Hematopoietic multipotent progenitor cell treated with erythropoietin and hydrocortisone succinate and interleukin-3 and kit ligand, for 8 days (in vitro differentiated cells): ENCODE data around the gene DUOXA1.
A peak's percentile ranks its signal among the peaks of the same experiment; 100 is the strongest.
"Not testable (repeated sequence)": the region's sequence is repeated elsewhere in the genome, so short reads cannot be mapped to it uniquely, and the experiment has no call there.

ENCODE experiments used
- DNase-seq: peaks from one replicate; pipeline ENCODE4 v3.0.0-alpha.2; 2015

The DUOXA1 gene

DNA sequence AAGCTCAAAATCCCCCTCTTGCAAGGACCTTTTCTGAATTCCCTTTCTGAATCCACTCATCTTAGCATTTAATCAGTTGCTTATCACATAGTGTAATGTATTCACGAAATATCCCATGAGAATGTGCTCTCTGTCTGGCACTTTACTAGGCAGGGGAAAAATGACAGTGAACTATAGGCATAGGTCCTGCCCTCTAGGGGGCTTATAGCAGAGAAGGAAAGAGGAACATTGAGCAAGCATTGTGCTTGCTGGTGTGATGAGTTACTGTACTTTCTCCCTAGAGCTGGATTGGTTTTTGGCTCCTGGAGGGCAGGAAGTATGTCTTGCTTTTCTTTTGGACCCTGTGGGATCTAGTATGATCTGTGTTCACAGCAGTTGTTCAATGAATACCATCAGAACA, 42.2 kb downstream of the DUOXA1 start:
- peak; percentile 6 for DNase-seq

DNA sequence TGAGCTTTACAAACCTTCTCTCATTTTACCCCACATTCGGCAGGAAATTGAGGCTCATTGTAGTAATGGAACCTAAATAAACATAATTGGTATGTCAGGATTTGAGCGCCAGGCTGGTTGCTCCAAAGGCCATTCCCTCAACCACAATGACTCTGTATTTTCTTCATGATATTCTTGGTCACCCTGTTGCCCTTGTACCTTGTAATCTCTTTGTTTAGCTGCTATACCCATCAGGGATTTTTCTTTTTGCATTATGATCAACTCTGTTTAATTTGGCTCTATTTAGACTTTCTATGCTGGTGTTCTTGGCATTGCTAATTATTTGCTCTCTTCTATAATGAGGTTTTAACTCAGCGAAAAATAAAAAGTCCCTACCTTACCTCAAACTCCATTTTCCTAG, 45.5 kb downstream of the DUOXA1 start:
- no peak for DNase-seq

DNA sequence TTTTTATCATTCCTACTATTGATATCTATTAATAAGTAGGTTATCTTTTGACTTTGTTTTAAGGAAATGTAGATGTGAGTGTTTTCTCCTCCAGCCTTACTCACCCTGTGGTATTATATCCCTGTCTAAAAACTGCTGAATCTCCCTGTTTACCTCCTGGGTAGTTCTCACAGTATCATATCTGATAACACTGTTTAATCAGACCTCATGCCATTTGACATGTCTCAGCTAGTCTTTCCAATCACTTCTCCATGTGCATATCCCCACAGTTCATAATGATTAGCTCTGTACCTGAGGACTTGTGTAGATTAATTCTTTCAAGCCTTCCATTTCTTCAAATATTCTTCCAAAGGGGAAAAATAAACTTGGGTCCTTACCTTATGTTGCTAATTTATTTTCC, 46.5 kb downstream of the DUOXA1 start:
- DNase-seq: no peak

DNA sequence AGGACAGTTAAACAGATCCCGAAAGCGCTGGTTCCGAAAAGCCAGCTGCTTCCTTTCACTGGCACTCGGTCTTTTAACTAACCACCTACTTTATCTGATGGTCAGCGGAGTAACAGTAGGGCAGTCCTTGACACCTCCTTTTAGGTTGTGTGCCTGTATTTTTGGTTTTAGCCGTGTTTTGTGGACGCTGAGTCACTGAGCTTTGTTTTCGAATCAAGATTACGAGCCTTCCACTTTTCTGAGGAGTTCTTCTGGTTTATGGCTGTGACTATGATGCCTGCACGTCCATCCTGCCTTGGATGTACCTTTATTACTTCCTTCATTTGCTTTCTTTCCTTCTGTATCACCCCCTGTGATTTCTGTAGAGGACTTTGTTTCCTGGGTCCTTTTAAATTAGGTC, 47.3 kb downstream of the DUOXA1 start:
- DNase-seq: not testable (repeated sequence)

DNA sequence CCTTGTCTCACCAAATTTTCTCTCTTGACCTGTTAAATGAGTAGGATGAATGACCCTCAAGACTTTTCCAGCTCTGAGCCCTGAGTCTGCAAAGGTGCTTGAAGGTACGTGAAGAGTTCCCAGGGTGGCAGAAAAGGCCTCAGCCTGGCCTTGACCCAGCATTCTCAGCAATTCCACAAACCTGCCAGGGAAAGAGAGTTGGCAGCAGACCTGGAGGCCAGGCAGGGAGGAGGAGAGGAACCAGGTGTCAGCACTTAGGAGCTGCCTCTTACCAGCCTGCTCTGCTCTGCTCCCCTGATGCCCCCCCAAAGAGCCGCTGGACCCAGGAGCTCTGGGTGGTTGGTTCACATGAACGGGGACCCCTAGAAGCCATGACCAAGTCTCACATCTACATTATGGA, 49.1 kb downstream of the DUOXA1 start:
- not testable (repeated sequence) for DNase-seq

DNA sequence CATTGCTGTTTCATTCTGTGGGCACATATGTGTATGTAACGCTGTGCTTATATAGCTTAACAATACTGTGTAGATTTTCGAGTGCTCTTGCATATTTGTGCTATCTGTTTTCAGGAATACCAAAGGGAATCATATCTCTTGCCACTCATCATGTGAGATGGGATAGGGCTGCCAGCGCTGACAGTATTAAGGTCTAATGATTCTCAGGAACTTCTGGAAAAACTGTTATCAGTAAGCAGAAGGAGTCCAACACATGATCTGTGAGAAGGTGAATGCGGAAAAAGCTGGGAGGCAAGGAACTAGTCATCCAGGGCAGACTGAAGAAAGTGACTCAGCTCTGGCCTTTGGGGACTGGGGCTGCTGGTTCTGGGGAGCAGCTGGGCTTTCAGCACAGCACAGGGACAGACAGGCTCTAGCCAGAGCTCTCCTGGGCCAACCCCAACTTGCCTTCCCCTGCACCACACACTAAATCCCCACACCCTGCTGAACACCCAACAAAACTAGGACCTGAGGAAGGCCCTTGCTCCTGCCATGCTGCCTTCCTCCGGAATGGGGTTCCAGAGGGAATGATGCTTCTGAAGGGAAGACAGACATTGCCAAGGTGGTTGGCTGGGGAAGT, 49.9 kb downstream of the DUOXA1 start:
- DNase-seq: not testable (repeated sequence)

DNA sequence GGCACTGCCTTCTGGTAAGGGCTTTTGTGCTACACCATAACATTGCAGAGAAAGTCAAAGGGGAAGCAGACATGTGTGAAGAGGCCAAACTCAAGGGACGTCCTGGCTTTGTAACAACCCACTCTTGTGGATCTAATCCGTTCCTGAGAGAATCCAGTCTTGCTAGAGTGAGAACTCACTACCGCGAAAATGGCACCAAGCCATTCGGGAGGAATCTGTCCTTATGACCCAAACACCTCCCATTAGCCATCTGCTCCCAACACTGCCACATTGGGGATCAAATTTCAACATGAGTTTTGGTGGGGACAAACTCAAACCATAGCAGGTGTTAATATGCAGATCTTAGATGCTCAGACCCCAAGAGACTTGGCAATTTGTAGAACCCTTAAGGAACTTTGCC, 50.5 kb downstream of the DUOXA1 start:
- DNase-seq: not testable (repeated sequence)

DNA sequence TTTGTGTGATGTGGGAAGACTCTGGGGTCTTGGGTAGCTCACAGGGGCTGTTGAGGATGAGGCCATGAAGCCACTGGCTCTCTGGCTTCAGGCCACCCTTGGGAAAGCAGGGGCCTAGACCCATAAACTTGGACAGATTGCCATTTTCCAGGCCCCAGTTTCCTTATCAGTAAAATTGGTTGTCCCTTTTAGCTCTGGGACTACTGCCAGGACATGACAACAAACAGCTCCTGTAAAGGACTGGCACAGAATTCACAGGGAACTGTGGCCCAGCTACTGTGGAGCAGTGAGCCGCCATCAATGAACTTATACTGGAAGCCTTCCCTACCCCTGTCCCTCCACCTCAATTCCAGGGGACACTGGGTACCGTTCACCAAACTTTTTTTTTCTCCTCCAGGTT, 52.3 kb downstream of the DUOXA1 start:
- peak; percentile 19 for DNase-seq

DNA sequence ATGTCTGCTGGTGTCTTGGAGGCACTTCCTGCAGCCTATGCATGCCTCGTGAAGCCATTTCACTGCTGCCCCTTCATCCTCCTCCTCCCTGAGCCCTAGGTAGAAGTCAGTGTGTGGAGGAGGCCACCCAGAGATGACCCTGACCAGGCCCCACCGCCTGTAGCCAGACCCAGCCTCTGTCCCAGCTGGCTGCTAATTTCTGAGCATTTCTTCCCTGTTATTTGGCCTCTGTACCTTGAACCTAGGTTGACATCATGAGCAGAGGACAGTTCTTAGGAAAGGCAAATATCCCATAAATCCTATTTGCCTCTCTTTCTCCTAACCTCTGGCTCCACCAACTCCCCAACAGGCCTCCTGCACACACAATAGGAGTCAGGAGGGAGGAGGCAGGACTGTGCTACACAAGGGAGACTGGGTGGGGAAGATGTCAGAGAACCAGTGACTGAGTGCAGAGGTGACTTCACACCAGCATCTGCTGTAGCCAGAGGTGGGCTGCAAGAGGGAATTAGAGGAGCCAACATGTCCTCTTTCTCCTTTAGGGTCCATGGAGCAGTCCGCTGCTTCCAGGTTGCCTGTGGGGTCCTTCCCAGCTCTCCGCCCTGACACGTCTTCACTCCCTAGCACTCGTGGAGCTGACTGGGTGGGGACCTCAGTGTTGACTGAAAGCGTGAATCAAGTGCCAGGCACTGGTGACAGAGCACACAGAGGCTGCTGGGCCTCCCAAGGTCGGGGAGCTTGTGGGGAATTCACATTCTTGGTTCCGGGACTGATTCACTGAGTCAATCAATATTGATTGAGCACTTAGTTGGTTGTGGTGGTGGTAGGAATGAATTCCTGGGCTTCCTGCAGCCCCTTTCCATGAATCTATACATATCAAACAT, 54.0 kb downstream of the DUOXA1 start:
- not testable (repeated sequence) for DNase-seq

DNA sequence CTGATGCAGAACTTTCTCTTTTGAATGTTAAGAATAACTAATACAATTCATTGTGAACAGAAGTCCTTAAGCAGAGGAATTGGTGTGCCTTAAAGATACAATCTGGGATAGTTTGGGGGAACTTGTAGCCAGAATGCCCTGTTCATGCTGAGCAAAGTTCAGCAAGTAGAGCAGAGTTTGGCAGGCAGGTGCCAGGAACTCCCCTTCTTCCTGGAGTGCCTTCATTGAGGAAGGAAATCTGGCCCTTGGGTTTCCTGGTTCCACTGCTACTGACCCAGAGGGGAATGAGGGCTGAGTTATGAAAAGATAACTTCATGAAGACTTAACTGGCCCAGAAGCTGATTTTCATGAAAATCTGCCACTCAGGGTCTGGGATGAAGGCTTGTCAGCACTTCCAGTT, 56.1 kb downstream of the DUOXA1 start:
- not testable (repeated sequence) for DNase-seq

DNA sequence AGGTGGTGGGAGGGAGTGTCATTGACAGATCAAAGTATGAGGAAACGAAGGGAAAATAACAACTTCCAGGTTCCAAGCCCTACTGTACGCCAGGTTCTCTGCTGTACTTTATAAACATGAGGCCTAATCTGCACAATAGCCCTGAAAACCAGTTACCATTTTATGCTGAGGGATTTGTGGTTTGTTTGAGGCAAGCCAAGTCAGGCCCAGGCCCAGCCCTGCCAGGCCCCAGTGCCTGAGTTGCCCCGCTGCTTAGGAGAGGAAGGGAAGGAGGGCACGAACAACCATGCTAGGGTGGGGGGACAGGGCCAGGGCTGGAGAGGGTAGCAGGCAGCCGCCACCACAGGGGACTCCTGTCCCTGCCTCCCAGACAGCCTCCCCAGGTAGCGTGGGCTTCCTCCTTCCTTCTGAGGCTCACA, 59.7 kb downstream of the DUOXA1 start:
- not testable (repeated sequence) for DNase-seq
